Activated CD8-positive, alpha-beta memory T cell treated with anti-CD3 and anti-CD28 coated beads, Interleukin-2, amount 50 U/mL, for 24 hours (primary cell): ENCODE results near the gene TMED9.
"Not testable (repeated sequence)": the region's sequence is repeated elsewhere in the genome, so short reads cannot be mapped to it uniquely, and the experiment has no call there.

Source experiments
- DNase-seq: peaks from one replicate; pipeline ENCODE4 v3.0.0-alpha.2; 2020; ENCODE audit errors: extremely low read depth

TMED9 gene

GRCh38 chr5:177606071-177607051 lies 14.4 kb downstream of the TMED9 start:
- DNase-seq: no peak

GRCh38 chr5:177607115-177607451 lies 15.1 kb downstream of the TMED9 start:
- DNase-seq: no peak

GRCh38 chr5:177607452-177608192 lies 15.6 kb downstream of the TMED9 start:
- no peak for DNase-seq

- DNase-seq: no peak
These were observed 16.5 kb downstream of the TMED9 start for GRCh38 chr5:177608243-177609075.

GRCh38 chr5:177609076-177610059 lies 17.4 kb downstream of the TMED9 start:
- no peak for DNase-seq

- DNase-seq: no peak
These were observed 18.2 kb downstream of the TMED9 start for GRCh38 chr5:177610131-177610769.

GRCh38 chr5:177610770-177611445 lies 18.9 kb downstream of the TMED9 start:
- DNase-seq: no peak

- DNase-seq: no peak
These were observed 19.6 kb downstream of the TMED9 start for GRCh38 chr5:177611446-177612214.

- no peak for DNase-seq
These were observed 20.2 kb downstream of the TMED9 start for GRCh38 chr5:177612215-177612673.

GRCh38 chr5:177620560-177620959 lies 28.6 kb downstream of the TMED9 start:
- DNase-seq: no peak

- not testable (repeated sequence) for DNase-seq
These were observed 32.2 kb downstream of the TMED9 start for GRCh38 chr5:177624172-177624571.

- not testable (repeated sequence) for DNase-seq
These were observed 38.2 kb downstream of the TMED9 start for GRCh38 chr5:177630186-177630585.

GRCh38 chr5:177634912-177635311 lies 42.9 kb downstream of the TMED9 start:
- DNase-seq: not testable (repeated sequence)

GRCh38 chr5:177645462-177645861 lies 53.5 kb downstream of the TMED9 start:
- not testable (repeated sequence) for DNase-seq
